Heart right ventricle (tissue), 16 donors: ENCODE data around the gene UNC79. TPM values are rescaled to one million over a fixed set of nuclear protein-coding genes. Genes with fewer than 3 reads are reported as not detected.

Experiments used
- ATAC-seq, 8 donors: fragments of 200-7000 bp; cut with Tn5 transposase; one replicate each; pipeline ENCODE4 v1.9.1; 2020; ENCODE audit warnings: mild to moderate bottlenecking in 8 of 8, moderate library complexity in 8 of 8, moderate number of reproducible peaks in 1 of 8
- DNase-seq, 2 donors: peaks; one replicate each; pipeline ENCODE4 v3.0.0-alpha.2; 2020
- H3K27ac ChIP-seq, 10 donors: fragments of 200-600 bp; sonication (generic) in 2 of 10; one replicate each; pipeline versions ENCODE4 v1.5.0 to v1.8.0; 2020 to 2022; ENCODE audit warnings: mild to moderate bottlenecking in 3 of 10
- H3K27me3 ChIP-seq, 7 donors: fragments of 200-600 bp; one replicate each; pipeline ENCODE4 v1.8.0; 2021 to 2022; ENCODE audit warnings: mild to moderate bottlenecking in 2 of 7
- H3K36me3 ChIP-seq, 9 donors: fragments of 200-600 bp; sonication (generic) in 1 of 9; one replicate each; pipeline versions ENCODE4 v1.5.0 to v1.8.0; 2020 to 2022; ENCODE audit warnings: mild to moderate bottlenecking in 2 of 9
- H3K4me1 ChIP-seq, 9 donors: fragments of 200-600 bp; sonication (generic) in 1 of 9; one replicate each; pipeline versions ENCODE4 v1.5.0 to v1.8.0; 2020 to 2022; ENCODE audit warnings: mild to moderate bottlenecking in 4 of 9
- H3K4me3 ChIP-seq, 10 donors: fragments of 200-600 bp; sonication (generic) in 2 of 10; one replicate each; pipeline versions ENCODE4 v1.5.0 to v1.8.0; 2020 to 2022; ENCODE audit warnings: mild to moderate bottlenecking in 7 of 10, moderate library complexity in 2 of 10
- H3K9me3 ChIP-seq, 11 donors: fragments of 200-600 bp in 10 of 11; sonication (generic) in 2 of 11; one replicate each; pipeline versions ENCODE4 v1.5.0 to v1.8.0; 2013 to 2022; ENCODE audit warnings: mild to moderate bottlenecking in 2 of 11, control low read depth in 1 of 11, moderate library complexity in 1 of 11
- CTCF ChIP-seq, 9 donors: fragments of 200-600 bp; sonication (generic) in 2 of 9; IDR thresholded peaks; one replicate each; pipeline versions ENCODE4 v1.5.0 to v1.8.0; 2021 to 2022; ENCODE audit warnings: antibody characterized with exemption in 9 of 9, mild to moderate bottlenecking in 5 of 9, moderate library complexity in 1 of 9
- WGBS, 2 donors: extraction: QIAGEN DNeasy Blood & Tissue Kit; methylation state at CpG; one replicate each; pipeline ENCODE4 v1.1.7; 2013; ENCODE audit warnings: inconsistent platforms in 1 of 2; 5-methylcytosine and 5-hydroxymethylcytosine counted together
- intact Hi-C, 10 donors: fragments of 100-400 bp; cut with DNase I; formaldehyde crosslinking; loops; one replicate each; pipeline versions ENCODE4 v1.11.1 to v1.14.2; 2022
- polyA plus RNA-seq, 2 donors: library from polyadenylated mRNA; stranded (reverse); fragments of 200-250 nt; gene quantifications; one replicate each; pipeline ENCODE4 v1.2.3, GENCODE V29; 2013
- total RNA-seq, 10 donors: library from RNA; stranded (reverse); fragmentation: NEBNext Ultra II Directional in 3 of 10; extraction: Animal tissue kit (Norgen Biotek cat#: 25700) in 3 of 10; gene quantifications; one replicate each; pipeline versions ENCODE4 v1.2.1 to v1.2.4, GENCODE V29; 2021 to 2023
- donor health status: Arrhythmogenic right ventricular cardiomyopathy.
- donor health status: ischemic (EF 13 %, LVEDD 7.1; RV severe dilation, severe dysfunction).
- donor health status: healthy with polysubstance abuse.
- donor health status: DM: no; HTN: yes; CAD: no.
- donor health status: DM: no; HTN: no; CAD: no.
- donor health status: ischemic (EF 25% LVEDD 6.9; RV normal size, moderate dysfunction).
- donor health status: ischemic (EF 25% LVEDD 5.7; RV mildly dilated, moderate dysfunction).
- donor health status: healthy.
- donor health status: DM: yes; HTN: yes; CAD: no.
- donor health status: Ischemic cardiomyopathy.
- donor health status: ischemic (EF 35%, LVEDD 5.7; RV mildly dilated, moderate dysfunction).
- donor health status: nonischemic (EF 11% LVEDD 7.7; RV severe dilation, severe dysfunction).
- donor health status: DM: yes; HTN: yes; CAD: no.
- donor health status: PGD.
- donor health status: ischemic (EF 29% LVEDD 5.4; RV normal size, mild dysfunction).
- donor health status: nonischemic (EF 23%, LVEDD 6.1; RV moderate dilation, normal function).

UNC79 gene
- total and polyA plus RNA-seq, 12 donors, result 0.01 to 0.89 (median 0.40) TPM

- no peak for ATAC-seq
- intact Hi-C loops, result no loop called here
- Histone ChIP-seq H3K27ac (no peak overlapping the region), H3K4me3 (no peak overlapping the region), H3K4me1 (no peaks in the 10 kb centered on the region), H3K36me3 (no peaks in the 10 kb centered on the region), H3K9me3 (no peaks in the 10 kb centered on the region), H3K27me3 (no peaks in the 10 kb centered on the region)
- WGBS, 2 donors, result 90 to 92% methylated on average over 8 of the region's 8 CpGs
- no peak for DNase-seq
- no peak for TF ChIP-seq CTCF (IDR thresholded peaks at IDR 0.05)
Observed at GRCh38 chr14:93728651-93729016, 297.9 kb downstream of the UNC79 start.

GRCh38 chr14:93729993-93730392 is 299.3 kb downstream of the UNC79 start:
- intact Hi-C loops, result loop anchor here in 2 of 10 donors (2.0 to 5.0 kb wide), 2 partner anchors 57 to 59 kb away; partner anchors contain the start of gene PRIMA1 (in 2 of the 2)
- no peak for TF ChIP-seq CTCF (IDR thresholded peaks at IDR 0.05)
- H3K9me3 ChIP-seq, result no peaks in the 10 kb centered on the region
- H3K36me3 ChIP-seq, result no peaks in the 10 kb centered on the region
- no peaks in the 10 kb centered on the region for H3K4me1 ChIP-seq
- 82 to 85% methylated on average over 10 of the region's 10 CpGs for WGBS, 2 donors
- H3K27me3 ChIP-seq, result no peaks in the 10 kb centered on the region
- no peak for DNase-seq
- no peak overlapping the region for H3K4me3 ChIP-seq
- no peak for ATAC-seq
- no peak overlapping the region for H3K27ac ChIP-seq

GRCh38 chr14:93731753-93732152 is 301.0 kb downstream of the UNC79 start:
- intact Hi-C loops, result loop anchor here in 2 of 10 donors (2.0 to 5.0 kb wide), 2 partner anchors 56 to 57 kb away; partner anchors contain the start of gene PRIMA1 (in 2 of the 2)
- Histone ChIP-seq H3K9me3 (no peaks in the 10 kb centered on the region), H3K27me3 (no peaks in the 10 kb centered on the region), H3K4me3 (no peak overlapping the region), H3K36me3 (no peaks in the 10 kb centered on the region), H3K27ac (no peak overlapping the region), H3K4me1 (no peaks in the 10 kb centered on the region)
- DNase-seq (no peak), ATAC-seq (no peak)
- whole genome bisulfite sequencing, 2 donors, result 48 to 59% methylated on average over 7 of the region's 7 CpGs
- no peak for TF ChIP-seq CTCF (IDR thresholded peaks at IDR 0.05)

GRCh38 chr14:93732524-93732923 is 301.8 kb downstream of the UNC79 start:
- Histone ChIP-seq H3K36me3 (no peaks in the 10 kb centered on the region), H3K9me3 (no peaks in the 10 kb centered on the region), H3K4me3 (no peak overlapping the region), H3K4me1 (no peaks in the 10 kb centered on the region), H3K27ac (no peak overlapping the region), H3K27me3 (no peaks in the 10 kb centered on the region)
- 81 to 84% methylated on average over 10 of the region's 10 CpGs for WGBS, 2 donors
- DNase-seq (no peak), ATAC-seq (no peak)
- intact Hi-C loops, result loop anchor here in 1 of 10 donors (5.0 kb wide), 1 partner anchor 55 kb away; the partner anchor contains the start of gene PRIMA1
- TF ChIP-seq CTCF (IDR thresholded peaks at IDR 0.05), result no peak
